Activated CD8-positive, alpha-beta memory T cell treated with anti-CD3 and anti-CD28 coated beads, Interleukin-2, amount 50 U/mL, for 24 hours (primary cell): ENCODE data around the gene KLHL11.
"Not testable (repeated sequence)": the region's sequence is repeated elsewhere in the genome, so short reads cannot be mapped to it uniquely, and the experiment has no call there.

ENCODE experiments used
- DNase-seq: peaks from one replicate; pipeline ENCODE4 v3.0.0-alpha.2; 2020; ENCODE audit errors: extremely low read depth

Gene KLHL11

GRCh38 chr17:41888332-41888965 lies 23.2 kb upstream of the KLHL11 start:
- no peak for DNase-seq

- DNase-seq = no peak
Observed at GRCh38 chr17:41885733-41886132, 20.5 kb upstream of the KLHL11 start.

GRCh38 chr17:41882756-41883155 lies 17.5 kb upstream of the KLHL11 start:
- no peak for DNase-seq

GRCh38 chr17:41880130-41880529 lies 14.9 kb upstream of the KLHL11 start:
- no peak for DNase-seq

GRCh38 chr17:41874293-41874670 lies 9.1 kb upstream of the KLHL11 start:
- not testable (repeated sequence) for DNase-seq

- DNase-seq = no peak
Observed at GRCh38 chr17:41873559-41874292, 8.5 kb upstream of the KLHL11 start.

- DNase-seq = no peak
Observed at GRCh38 chr17:41871789-41872188, 6.6 kb upstream of the KLHL11 start.

- DNase-seq = no peak
Observed at GRCh38 chr17:41870627-41871026, 5.4 kb upstream of the KLHL11 start.

- DNase-seq = no peak
Observed at GRCh38 chr17:41870097-41870496, 4.9 kb upstream of the KLHL11 start.

GRCh38 chr17:41869426-41869825 lies 4.2 kb upstream of the KLHL11 start:
- DNase-seq = no peak

GRCh38 chr17:41868568-41868967 lies 3.3 kb upstream of the KLHL11 start:
- DNase-seq = no peak

GRCh38 chr17:41865596-41865893 lies 322 bp upstream of the KLHL11 start:
- no peak for DNase-seq

GRCh38 chr17:41864498-41864835 lies 756 bp downstream of the KLHL11 start:
- DNase-seq = no peak

- DNase-seq = no peak
Observed at GRCh38 chr17:41863074-41863848, 2.0 kb downstream of the KLHL11 start.

GRCh38 chr17:41860254-41860931 lies 4.8 kb downstream of the KLHL11 start:
- DNase-seq = no peak

GRCh38 chr17:41851382-41851781 lies 13.8 kb downstream of the KLHL11 start:
- not testable (repeated sequence) for DNase-seq

- no peak for DNase-seq
Observed at GRCh38 chr17:41849251-41849990, 15.8 kb downstream of the KLHL11 start.

- no peak for DNase-seq
Observed at GRCh38 chr17:41848788-41849187, 16.4 kb downstream of the KLHL11 start.

GRCh38 chr17:41844971-41845370 lies 20.3 kb downstream of the KLHL11 start:
- no peak for DNase-seq

- not testable (repeated sequence) for DNase-seq
Observed at GRCh38 chr17:41840781-41841180, 24.4 kb downstream of the KLHL11 start.

GRCh38 chr17:41839448-41839847 lies 25.8 kb downstream of the KLHL11 start:
- not testable (repeated sequence) for DNase-seq
